GM18867 (cell line): ENCODE data around the gene SMIM32.

Experiments used
- ATAC-seq: cut with Tn5 transposase; IDR thresholded peaks from one replicate; pipeline ENCODE4 v1.9.1; 2021; ENCODE audit warnings: mild to moderate bottlenecking, moderate library complexity; ENCODE audit not compliant: unreplicated experiment

Gene SMIM32

DNA sequence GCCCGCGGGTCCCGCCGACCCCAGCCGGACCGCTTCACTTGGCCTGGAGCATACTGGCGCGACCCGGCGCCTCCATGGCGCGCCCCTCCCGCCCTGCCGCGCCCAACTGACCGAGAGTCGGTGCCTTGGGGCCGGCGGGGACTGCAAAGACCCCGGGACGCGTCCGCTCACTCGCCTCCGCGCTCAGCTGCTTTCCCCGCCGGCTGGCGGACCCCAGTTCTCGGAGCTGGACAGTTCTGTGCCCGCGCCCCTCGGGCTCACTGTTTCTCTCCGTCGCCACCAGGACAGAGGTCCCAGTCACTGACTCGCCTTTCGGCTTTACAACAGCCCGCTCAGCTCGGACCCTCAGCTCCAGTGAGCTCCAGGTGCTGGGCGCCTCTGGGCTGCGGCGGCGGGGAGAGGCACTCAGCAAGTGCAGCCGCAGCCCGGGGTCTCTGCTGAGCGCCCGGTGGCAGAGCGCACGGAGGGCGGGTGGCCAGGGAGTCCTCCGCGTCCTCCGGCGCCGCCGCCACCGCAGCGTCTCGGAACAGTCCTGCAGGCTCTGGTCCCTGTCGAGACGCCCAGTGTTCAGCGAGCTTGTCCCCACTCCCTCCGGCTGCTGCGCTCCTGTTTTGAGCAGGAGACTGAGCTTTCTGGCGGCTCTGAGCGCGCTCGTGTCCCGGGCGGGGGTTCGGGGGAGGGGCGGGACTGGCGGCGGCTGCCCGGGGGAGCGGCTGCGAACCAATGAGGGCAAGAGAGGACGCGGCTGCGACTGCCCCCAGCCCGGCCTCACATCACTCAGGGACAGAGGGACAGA is at the start of gene SMIM32:
TSS of gene SMIM32 (minus strand) at position 637 of the 796 bp plus-strand sequence. CDS start 638 bp downstream, outside the sequence.
- no peak for ATAC-seq

DNA sequence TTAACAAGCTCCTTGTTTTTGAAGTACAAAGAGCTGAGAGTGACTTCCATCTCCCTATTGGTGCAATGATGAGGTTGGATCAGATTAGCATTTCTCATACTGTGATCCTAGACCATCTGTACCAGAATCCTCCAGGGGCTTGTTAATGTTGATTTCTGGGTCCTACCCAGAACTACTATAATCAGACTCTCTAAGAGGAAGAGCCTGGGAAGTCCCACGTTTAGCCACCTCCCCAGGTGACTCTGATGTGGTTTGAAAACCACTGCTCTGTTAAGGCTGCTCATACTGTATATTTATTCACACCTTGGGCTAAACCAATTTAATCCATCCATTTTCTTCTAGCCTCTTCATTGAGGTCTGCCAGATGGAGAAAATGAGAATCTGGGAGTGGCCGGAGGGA is 49.6 kb upstream of the SMIM32 start:
- ATAC-seq = peak; percentile 75

DNA sequence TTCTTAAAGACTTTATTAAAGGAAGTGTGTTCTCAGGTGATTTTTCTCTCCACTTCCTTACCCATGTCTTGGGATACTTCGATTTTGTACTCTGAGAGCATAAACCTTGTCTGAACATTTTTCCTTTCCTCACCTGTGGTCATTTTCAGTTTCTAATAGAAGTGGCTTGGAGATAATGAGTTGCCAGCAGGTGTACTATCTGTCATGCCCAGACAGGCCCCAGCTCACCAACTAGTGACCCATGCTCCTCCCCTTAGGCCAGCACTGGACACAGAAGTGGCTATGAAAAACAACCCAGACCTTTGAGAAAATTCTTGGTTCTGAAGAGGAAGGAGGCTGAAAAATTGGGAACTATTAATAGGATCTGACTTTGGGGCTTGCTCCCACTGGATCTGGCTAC is 49.2 kb upstream of the SMIM32 start:
- ATAC-seq = peak; percentile 72

DNA sequence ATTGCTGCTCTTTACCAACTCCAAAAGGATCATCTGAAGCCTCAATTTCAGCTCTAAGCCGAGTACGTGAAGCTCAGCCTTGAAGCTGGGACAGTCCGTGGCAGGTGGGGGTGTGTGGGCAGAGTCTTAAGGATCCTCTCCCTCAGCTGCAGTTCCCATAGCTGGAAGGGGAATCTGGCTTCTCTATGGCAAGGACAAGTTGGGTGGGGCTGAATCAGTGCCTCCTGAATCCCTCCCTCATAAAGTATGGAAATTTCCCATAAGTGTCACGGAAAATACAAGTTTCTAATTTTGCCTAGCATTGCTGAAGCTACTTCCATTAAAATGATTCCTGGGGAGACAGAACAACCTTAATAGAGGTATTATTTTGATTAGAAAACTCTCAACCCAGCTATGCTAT is 47.9 kb upstream of the SMIM32 start:
- no peak for ATAC-seq

DNA sequence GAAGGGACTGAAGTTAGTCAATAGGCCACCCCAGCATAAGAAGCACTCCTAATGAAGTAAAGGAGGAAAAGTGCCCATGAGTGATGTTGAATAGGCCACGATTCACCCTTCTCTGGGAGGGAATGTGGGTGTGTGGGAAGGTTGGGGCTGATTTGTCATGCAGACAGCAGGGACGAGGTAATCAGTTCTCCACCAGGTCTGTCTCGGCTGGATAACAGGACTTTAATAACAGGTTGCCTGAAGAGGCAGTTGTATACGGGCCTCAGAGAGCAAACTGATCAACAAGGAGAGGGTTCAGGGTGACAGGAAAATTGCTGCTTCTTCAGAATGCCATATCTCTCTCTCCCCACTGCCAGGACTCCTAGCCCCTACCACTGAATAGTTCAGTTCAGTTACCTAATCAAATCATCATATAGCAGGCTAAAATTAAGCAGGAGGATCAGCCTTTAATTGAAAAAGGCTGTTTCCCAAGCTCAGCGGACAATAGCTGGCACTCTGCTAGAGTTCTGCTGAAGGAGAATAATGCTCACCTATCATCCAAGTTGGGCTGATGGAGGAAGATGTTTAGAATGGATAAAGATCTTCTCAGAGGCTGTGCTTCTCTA is 43.6 kb upstream of the SMIM32 start:
- ATAC-seq = no peak

DNA sequence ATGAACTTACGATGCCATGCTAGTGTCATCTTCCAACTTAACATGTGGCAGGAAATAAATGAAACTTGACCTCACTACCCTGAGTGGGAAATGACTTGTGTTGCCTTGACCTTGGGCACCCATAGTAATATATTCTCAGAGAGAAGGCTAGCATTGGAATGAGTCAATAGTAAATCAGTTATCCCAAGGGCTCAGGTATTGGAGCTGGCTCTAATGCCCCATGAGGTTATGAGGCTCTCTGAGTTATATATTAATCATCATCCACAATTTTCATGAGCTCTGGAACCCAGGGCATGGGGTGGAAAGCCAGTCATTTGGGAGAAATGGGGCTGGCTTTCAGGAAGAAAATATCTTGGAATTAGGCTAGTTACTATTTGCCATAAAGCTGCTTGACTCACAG is 42.4 kb upstream of the SMIM32 start:
- no peak for ATAC-seq

DNA sequence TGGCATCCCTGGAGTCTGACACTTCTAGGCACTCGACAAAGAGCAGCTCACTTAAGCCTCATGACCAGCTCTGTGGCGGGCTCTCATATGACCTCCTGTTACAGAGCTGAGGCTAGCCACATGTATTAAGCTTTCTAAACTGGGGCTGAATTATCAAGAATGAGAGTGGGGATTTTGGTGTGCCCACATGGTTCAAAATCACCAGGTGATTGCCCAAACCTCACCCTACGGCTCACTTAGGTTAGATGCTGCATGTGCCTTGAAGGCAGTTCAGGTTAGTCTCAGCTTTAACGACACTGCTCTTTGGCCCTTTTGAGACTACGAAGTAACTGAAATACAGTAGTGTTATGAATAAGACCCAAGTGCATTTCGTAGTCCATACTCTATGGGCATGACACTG is 39.4 kb upstream of the SMIM32 start:
- ATAC-seq = peak; percentile 78

DNA sequence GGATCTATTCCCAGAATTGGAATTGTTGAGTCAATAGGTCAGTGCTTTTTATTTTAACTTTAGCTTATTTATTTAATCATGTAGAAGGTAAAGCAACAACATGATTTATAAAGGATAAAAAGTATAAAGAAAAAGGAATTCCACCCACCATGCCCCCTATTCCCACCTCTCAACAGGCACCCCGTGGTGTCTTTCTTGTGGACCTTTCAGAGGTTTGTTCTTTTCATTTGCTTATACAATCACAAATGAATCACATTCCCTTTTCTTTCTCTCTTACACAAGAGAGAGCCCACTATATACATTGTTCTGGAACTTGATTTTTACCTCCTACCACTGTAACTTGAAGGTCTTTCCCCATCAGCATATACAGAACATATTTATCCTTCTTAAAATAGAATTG is 37.2 kb upstream of the SMIM32 start:
- no peak for ATAC-seq

DNA sequence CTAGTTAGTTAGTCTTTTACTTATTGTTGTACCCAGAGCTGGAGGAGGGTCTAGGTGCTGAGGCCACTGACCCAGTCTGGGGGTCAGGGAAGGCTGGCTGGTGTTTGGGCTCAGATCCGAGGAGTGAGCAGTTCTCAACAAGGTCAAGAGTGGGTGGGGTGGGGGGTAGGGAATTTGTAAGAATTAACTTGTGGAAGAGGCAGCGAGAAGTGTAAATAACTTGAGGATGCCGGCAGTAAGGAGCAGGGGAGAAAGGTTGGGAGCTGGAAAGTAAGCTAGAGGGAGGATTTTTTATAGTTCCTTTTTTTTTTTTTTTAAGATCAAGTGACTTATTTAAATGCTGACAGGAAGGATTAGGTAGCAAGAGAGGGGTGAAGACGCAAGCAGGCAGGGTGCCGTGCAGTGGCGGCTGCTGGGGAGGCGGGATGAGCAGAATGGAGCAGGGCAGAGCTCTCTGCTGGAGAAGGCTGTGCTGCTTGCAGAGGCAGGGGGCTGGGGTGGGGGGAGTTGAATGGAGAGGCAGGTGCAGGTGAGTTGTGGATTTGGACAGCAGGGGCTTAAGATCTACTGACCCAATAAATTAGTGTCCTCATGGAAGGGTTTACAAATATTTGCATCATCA is 35.3 kb upstream of the SMIM32 start:
- no peak for ATAC-seq

DNA sequence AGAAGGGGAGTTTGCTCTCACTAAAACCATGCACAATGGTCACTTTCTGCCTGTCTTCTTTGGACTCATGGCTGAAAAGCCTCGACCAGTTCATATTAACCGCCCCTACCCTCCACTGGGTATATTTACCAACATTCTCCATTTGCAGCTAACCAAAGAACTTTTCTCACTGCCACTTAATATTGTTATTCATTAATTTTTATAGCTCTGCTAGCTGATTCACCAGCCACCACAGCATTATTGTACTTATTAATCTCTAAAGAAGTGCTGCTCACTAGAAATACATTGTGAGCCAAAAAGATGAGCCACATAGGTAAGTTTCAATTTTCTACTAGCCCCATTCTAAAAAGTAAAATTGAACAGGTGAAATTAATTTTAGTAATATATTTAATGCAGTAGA is 33.4 kb upstream of the SMIM32 start:
- ATAC-seq = no peak

DNA sequence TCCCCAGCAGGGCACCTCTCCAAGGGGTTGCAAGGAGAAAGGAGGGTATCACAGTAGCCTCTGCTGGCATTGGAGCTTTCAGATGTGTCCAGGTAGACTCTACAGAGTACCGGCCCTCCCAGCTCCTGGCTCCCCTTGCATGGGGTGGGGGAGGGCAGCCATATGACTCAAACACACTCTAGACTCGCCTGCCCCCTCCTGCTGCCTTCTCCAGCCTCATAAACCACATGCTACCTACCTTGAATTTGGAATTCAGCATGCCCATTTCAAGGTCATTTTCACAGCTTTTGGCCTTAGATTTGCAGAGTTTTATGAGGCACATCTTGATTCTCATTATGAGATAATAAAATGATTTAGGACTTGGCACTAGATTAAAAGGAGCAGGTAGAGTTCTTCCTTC is 32.8 kb upstream of the SMIM32 start:
- ATAC-seq = no peak

DNA sequence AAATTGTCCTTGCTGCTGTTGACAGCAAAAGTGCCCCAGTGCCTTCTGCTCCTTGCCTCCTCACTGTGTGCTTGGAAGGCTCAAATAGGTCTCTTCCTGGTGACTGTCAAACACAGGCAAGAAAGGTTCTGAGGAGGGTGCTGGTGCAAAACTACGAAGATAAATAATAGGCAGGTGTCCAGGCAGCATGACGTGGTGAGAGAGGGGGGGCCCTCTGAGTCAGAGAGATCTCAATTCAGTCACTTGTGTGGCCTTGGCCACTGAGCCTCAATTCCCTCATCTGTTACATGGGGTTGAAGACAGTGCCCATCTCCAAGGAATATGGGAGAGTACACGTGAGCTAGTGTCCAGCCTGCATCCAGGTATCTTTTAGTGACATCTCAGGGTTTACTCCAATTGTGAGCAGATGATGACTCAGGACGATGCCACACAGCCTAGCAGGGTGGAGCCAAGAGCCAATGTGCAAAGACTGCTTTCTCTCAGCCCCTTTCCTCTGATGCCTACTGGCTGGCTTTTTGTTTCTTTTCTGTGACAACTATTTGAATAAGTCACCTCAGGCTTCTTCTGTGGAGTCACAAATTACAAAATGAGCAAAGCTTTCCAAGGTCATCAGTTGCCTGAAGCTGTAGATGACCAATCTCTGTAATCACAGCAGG is 29.7 kb upstream of the SMIM32 start:
- no peak for ATAC-seq

DNA sequence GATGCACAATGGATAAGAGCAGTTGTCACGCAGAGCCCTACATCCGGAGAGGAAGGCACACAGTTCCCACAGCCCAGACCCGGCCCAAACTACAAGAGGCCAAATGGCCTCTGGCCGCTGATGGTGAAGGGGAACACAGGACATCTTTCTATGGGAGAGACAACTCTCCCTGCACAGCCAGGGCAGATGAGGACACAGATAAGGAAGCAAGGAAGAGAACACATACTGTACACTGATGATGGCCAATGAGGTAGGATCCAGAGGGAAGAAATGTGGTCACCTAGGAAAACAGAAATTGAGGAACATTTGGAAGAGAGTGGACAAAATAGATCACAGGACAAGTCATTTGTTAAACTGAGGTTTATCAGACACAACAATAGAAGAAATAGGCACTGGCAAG is 28.4 kb upstream of the SMIM32 start:
- no peak for ATAC-seq

DNA sequence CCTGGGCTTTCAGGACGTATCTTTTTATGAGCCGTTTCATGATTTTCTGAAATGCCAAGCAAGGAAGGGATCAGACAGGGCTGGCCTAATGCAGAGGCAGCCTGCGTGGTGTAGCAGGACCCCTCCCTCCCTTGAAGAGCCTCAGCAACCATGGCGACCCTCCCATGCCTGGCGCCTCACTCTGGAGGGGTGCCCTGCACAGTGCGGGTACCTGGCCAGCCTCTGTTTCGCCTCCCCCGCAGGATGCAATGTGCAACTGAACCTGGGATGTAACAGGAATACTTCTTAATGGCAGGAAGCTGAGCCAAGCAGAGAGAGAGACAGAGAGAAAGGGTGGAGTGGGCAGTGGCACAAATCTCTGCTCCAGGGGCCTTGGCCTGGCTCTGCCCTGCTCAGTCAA is 23.3 kb upstream of the SMIM32 start:
- ATAC-seq = no peak

DNA sequence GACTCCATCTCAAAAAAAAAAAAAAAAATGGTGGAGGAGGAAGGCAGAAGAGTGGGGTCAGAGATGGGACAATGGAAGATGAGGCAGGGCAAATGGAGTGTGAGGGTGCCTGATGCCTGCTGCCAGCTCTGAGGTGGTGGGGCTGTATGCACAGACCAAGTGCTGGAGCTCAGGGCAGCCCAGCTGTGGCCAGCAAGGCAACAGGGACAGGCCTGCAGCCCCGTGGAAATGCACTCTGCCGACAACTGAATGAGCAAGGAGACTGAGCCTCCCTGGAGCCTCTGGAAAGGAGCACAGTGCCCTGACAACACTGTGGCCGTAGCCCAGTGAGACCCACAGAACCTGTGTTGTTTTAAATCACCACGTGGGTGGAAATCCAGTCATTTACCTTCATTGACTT is 22.9 kb upstream of the SMIM32 start:
- ATAC-seq = no peak

DNA sequence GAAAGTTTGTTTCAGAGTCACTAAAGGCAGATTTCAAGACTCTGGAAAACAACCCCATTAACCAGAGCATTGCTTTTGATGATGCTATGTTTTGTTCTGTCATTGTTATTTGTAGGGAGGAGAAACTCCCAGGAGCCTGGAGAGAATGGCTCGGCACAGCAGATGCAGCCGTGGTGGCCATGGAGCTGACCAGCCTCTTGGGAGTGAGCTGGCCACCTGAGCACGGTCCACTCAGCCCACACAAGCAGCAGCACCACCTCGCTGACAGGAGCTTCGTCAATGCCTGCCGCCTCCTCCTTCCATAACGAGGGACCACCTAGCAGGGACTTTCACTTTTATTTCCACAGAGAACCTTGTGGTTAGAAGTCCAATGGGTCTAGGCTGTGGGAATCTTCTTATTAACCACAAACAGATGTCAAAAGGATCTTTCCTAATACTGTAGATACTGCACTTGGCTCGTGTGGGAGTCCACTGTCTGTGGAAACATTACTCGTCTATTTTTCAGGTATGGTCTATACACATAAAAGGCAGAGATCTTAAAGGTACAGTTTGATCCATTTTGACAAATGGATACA is 21.0 kb upstream of the SMIM32 start:
- no peak for ATAC-seq

DNA sequence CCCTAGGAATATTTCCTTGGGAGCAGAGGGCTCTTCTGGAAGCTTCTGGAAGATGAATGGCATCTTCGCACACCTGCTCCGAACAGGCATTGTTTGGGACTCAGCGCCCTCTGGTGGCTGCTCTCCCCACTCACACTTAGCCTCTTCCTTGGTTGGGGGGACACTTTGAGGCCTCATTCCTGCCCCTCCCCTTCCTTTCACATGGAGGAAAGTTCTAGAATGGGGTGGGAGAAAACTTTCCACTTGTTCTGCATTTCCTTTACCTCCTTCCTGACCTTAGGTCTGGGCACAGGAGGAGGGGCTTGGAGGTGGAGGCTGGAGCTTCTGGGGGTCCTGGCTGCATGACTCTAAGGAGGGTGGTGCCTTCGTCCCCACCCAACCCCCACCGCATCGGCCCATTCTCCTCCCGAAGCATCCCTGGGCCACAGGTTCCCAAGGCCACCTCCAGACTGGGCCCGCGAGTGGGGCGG is 19.3 kb upstream of the SMIM32 start:
- peak; percentile 58 for ATAC-seq

DNA sequence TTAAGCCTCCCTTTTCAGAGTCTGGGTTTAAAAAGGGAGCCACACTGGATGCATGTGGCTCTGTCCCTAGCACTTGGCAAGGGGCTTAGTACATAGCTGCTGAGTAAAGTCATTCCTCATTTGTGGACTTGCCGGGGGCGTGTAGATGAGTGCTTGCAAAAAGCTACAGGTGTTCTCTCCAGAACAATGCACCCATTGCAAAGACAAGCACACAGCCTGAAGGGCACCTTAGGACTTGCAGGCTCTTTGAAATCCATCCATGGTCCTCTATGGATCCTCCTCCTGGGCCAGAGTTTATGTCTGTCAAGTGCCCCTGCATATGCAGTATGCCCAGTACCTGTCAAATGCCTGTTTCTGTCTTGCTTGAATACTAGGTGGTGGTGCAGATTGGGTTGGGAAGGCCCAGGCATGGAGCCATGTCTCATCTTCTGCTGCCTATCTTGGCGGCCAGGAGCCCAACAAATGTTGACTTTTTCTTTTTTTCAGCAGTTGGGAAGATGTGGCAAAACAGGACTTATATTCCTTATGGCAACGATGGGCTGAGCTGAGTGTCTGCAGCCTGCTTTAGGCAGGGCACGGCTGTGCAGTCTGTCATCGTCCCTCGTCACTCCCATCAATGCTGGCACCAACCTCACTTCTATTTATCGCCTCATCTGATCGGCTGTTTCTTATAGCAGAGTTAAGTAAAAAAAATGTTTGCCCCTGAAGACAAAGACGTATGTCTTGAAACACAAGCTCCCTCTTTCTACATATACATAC is 18.5 kb upstream of the SMIM32 start:
- no peak for ATAC-seq

DNA sequence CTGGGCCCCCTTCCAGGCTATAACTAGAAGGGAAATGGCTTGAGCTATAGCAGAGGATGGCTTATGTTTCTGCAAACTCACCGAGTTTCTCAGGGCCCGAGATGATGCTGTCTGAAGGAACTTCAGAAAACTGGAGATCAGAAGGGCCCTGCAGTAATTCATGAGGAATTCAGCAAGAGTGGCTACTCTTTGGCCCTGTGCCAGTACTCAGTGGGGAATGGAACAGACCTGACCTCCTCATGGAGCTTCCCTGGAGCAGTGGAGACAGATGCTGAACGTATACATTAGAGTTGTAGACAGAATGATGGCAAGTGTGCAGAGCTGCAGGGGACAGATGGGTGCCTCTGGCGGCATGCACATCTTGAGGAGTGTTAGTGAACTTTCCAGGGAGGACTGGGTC is 17.3 kb upstream of the SMIM32 start:
- ATAC-seq = no peak

DNA sequence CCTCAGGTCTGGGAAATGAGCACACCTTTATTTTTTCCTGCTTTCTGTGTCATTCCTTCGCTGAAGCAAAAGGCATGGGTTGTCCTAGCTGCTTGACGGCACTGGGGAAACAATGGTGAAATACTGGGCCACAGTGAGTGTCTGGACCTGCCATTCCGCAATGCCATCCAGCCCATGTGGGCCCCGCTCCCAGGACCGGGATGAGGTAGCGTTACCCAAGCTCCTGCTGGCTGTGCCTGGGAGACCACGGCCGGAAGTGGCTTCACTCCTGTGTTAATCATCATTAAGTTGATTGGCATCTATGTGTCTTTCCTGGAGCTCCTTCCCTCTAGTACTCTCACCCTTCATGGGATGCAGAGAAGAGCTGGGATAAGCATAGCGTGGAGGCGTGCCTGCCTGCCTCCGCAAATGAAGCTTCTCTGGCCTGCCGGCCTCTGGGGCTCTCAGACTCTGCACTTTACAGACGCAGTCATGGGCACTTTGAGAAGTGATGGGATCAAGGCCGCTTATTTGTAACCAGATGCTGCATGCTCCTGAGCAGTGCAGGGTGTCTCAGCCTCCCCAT is 16.5 kb upstream of the SMIM32 start:
- no peak for ATAC-seq
